GM12873 (cell line): Measurements from ENCODE around the gene VAMP2.

Experiments
- CTCF ChIP-seq: IDR thresholded peaks from 2 replicates; pipeline ENCODE4 v1.5.1; 2012; ENCODE audit warnings: low read depth, mild to moderate bottlenecking, moderate library complexity, low read length, control low read depth; ENCODE audit not compliant: insufficient read depth; ENCODE audit errors: missing control alignments

Gene VAMP2

GRCh38 chr17:8147805-8148404 lies 14.8 kb downstream of the VAMP2 start:
- no peak for TF ChIP-seq CTCF

- no peak for TF ChIP-seq CTCF
These were observed 15.5 kb downstream of the VAMP2 start for GRCh38 chr17:8147141-8147804.

GRCh38 chr17:8146381-8147140 lies 16.2 kb downstream of the VAMP2 start:
- TF ChIP-seq CTCF: no peak

- TF ChIP-seq CTCF: no peak
These were observed 16.9 kb downstream of the VAMP2 start for GRCh38 chr17:8145811-8146210.

GRCh38 chr17:8144401-8145231 lies 18.1 kb downstream of the VAMP2 start:
- no peak for TF ChIP-seq CTCF

- no peak for TF ChIP-seq CTCF
These were observed 19.0 kb downstream of the VAMP2 start for GRCh38 chr17:8143581-8144400.
